Measurements from ENCODE around the gene PYM1.

Gene PYM1

GRCh38 chr12:55927588-55928502 is at the start of gene PYM1:
TSS of gene PYM1 (minus strand) at chr12:55927894. CDS start at chr12:55927761, 133 bp downstream.
- H3K27ac ChIP-seq = peak within 1 kb of the TSS; percentile 100
- TF ChIP-seq CTCF (conservative IDR thresholded peaks at IDR 0.05) = no peak

GRCh38 chr12:55974308-55974730 is 46.6 kb upstream of the PYM1 start:
- no peak for TF ChIP-seq CTCF (conservative IDR thresholded peaks at IDR 0.05)
- H3K27ac ChIP-seq = peak overlapping the region; percentile 96

GRCh38 chr12:55973599-55974307 is 46.1 kb upstream of the PYM1 start, which contains the start of gene RAB5B:
TSS of gene RAB5B (plus strand) at chr12:55974078. CDS start at chr12:55986961, 12,883 bp downstream.
- TF ChIP-seq CTCF (conservative IDR thresholded peaks at IDR 0.05) = no peak
- H3K27ac ChIP-seq = peak within 1 kb of the TSS; percentile 96

GRCh38 chr12:55972911-55973598 is 45.4 kb upstream of the PYM1 start:
- H3K27ac ChIP-seq = peak overlapping the region; percentile 96
- no peak for TF ChIP-seq CTCF (conservative IDR thresholded peaks at IDR 0.05)

- peak overlapping the region; percentile 96 for H3K27ac ChIP-seq
- TF ChIP-seq CTCF (conservative IDR thresholded peaks at IDR 0.05) = no peak
These were observed 44.8 kb upstream of the PYM1 start for GRCh38 chr12:55972456-55972855.

- TF ChIP-seq CTCF (conservative IDR thresholded peaks at IDR 0.05) = no peak
- peak overlapping the region; percentile 96 for H3K27ac ChIP-seq
These were observed 44.3 kb upstream of the PYM1 start for GRCh38 chr12:55972042-55972441.

GRCh38 chr12:55970775-55971174 is 43.1 kb upstream of the PYM1 start:
- TF ChIP-seq CTCF (conservative IDR thresholded peaks at IDR 0.05) = no peak

More at GRCh38 chr12:55970775-55971174, 43.1 kb upstream of the PYM1 start:
- H3K27ac ChIP-seq = no peak overlapping the region
